Measurements from ENCODE around the gene GEMIN2.
"Not testable (repeated sequence)": the region's sequence is repeated elsewhere in the genome, so short reads cannot be mapped to it uniquely, and the experiment has no call there.

Gene GEMIN2, protein sequence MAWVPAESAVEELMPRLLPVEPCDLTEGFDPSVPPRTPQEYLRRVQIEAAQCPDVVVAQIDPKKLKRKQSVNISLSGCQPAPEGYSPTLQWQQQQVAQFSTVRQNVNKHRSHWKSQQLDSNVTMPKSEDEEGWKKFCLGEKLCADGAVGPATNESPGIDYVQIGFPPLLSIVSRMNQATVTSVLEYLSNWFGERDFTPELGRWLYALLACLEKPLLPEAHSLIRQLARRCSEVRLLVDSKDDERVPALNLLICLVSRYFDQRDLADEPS

DNA sequence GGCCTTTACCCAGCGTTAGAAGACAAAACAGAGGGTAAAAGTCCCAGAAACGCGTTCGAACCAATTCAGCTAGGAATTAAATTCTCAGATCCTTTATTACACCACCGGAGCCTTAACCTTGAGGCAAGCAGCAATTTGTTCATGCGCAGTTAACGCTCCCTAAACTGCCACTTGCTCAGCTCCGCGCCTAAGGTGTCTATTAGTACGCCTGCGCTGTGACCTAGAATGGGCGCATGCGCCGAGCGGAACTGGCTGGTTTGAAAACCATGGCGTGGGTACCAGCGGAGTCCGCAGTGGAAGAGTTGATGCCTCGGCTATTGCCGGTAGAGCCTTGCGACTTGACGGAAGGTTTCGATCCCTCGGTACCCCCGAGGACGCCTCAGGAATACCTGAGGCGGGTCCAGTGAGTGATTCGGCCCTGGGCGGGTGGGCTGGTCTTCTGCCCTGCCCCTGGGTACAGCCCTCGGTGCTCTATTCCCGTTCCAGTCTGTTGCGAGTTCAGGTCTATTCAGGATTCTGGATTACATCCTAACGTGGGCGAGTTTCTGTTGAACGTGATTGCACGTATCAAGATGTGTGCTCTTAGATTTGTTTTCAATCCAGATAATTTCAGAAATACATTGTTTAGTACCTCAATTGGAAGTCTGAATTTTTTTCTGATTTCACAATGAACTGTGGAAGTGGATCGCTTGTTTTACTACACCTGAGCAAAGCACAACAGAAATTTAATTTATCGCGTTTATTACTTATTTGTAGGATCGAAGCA is at the start of gene GEMIN2:
Gene GEMIN2 (plus strand): TSS at position 251 of the 766 bp plus-strand sequence. CDS start 16 bp downstream, at position 267.
- DNase-seq: peak; percentile 89

DNA sequence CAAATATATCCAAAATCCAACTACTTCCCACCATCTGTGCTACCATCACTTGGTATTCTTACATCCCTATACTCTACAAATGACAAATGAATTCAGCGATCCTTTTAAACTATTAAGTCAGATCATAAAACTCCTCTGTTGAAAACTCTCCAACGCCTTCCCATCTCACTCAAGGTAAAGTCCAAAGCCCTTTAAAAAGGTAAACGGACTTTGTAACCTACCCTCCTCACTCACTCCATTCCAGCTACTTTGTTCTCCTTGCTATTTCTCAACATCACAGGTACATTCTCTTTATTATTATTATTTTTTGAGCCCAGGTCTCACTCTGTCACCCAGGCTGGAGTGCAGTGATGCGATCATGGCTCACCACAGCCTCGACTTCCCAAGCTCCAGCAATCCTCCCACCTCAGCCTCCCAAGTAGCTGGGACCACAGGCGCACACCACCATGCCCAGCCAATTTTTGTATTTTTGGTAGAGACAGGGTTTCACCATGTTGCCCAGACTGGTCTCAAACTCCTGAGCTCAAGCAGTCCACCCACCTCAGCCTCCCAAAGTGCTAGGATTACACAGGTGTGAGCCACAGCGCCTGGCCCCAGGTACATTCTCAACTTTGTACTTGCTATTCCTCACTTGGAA is 44.8 kb upstream of the GEMIN2 start:
- not testable (repeated sequence) for DNase-seq

GRCh38 chr14:39069923-39070322 is 44.2 kb upstream of the GEMIN2 start:
- no peak for DNase-seq

GRCh38 chr14:39071096-39071495 is 43.0 kb upstream of the GEMIN2 start:
- no peak for DNase-seq

GRCh38 chr14:39080886-39081285 is 33.2 kb upstream of the GEMIN2 start:
- no peak for DNase-seq

GRCh38 chr14:39083127-39083526 is 31.0 kb upstream of the GEMIN2 start:
- no peak for DNase-seq

DNA sequence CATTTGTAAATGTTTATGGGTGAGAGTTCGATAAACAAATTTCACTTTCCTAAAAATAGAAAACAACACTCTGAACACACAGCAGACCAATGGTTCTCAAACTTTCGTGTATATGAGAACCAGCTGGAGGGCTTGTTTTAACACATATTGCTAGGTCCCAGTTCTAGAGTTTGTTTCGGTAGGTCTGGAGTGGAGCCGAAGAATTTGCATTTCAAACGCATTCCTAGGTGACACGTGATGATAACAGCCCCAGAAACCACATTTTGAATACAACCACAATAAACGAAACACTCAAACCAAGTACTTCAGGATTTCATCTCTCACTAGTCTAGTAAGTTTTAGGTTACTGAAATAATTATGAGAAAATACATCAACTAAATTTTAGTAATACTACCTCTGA is 28.2 kb upstream of the GEMIN2 start:
- no peak for DNase-seq

- DNase-seq: no peak
Measured at GRCh38 chr14:39087493-39087892, 26.6 kb upstream of the GEMIN2 start.

DNA sequence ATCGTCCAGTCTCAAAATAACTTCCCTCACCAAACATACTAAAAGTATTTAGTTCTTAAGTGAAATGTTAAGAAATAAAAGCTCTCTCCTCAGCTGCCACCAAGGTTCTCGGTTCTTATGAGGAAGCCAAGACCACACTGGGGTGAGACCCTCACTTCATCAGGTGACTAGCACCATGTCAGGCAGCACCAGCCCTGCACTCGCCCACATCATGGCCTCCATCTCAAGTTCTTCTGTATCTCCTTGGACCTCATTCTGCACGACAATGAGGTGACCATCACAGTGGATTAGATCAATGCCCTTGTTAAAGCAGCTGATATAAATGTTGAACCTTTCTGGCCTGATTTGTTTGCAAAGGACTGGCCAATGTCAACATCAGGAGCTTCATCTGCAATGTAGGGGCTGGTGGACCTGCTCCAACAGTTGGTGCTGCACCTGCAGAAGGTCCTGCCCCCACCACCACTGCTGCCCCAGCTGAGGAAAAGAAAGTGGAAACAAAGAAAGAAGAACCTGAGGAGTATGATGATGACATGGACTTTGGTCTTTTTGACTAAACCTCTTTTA is 23.5 kb upstream of the GEMIN2 start:
- no peak for DNase-seq

DNA sequence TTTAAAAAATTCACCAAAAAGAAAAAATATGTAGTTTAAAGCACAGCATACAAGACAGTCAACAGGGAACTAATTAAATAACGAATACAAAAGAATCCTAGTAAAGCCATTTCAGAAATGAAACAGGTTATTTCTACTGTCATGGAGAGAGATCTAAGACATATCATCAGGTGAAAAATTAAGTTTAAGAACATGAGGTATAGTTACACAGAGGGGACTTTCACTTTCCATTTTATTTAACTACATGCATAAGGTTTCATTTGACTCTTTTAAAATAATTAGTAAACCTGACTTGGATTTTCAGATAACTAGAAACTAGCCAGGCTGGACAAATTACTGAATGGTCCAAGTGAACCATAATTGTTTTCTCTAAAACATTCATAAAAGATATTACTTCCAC is 22.4 kb upstream of the GEMIN2 start:
- no peak for DNase-seq

- no peak for DNase-seq
Measured at GRCh38 chr14:39094515-39094914, 19.6 kb upstream of the GEMIN2 start.

GRCh38 chr14:39097159-39097558 is 17.0 kb upstream of the GEMIN2 start:
- DNase-seq: no peak

DNA sequence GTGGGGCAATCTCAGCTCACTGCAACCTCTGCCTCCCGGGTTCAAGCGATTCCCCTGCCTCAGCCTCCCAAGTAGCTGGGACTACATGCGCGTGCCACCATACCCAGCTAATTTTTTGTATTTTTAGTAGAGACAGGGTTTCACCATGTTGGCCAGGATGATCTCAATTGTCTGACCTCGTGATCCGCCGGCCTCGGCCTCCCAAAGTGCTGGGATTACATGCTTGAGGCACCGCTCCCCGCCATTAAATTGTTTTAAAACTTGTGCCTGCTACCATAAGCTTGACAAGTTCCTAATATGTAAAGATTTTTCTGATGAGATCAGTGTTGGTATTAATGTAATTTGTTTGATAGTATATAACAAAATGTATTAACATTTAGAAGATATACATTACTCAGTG is 14.9 kb upstream of the GEMIN2 start:
- not testable (repeated sequence) for DNase-seq

GRCh38 chr14:39099748-39100147 is 14.4 kb upstream of the GEMIN2 start:
- no peak for DNase-seq

DNA sequence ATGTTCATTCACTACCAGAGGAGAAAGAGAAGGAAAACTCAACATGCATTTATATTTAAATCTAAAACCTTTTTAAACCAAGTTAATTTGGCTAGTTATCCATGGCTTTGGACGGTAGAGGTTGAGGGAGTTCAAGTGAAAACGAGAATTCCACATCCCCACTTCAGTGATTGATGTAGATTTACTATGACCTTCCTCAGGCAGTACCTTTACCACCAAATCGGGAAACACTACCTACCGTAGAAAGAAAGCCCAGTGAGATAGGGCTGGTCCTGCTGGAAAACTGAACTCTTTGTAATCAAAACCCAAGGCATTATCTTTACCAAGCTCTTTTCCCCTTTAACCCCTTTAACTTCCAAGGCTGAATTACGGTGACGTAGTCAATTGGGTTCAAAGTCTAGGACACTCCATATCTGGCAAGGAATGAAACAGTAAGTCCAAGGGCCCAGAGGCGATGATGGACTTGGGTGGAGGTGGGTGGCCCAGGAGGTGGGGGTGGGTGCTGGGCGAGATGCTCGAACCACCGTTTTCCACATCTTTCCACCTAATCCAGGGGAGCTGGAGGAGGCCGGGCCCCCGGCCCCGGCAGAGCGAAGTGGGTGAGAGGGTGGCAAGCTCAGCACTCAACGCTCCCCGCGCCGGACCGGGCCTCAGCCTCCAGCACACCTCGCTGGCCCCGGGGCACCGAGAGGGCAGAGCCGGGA is 11.7 kb upstream of the GEMIN2 start:
- no peak for DNase-seq

- peak; percentile 4 for DNase-seq
Measured at GRCh38 chr14:39102969-39103957, 10.9 kb upstream of the GEMIN2 start, which contains the start of gene SEC23A. Gene SEC23A, minus strand, starts transcription at chr14:39103235. Its CDS starts 7,117 bp downstream, at chr14:39096118.

DNA sequence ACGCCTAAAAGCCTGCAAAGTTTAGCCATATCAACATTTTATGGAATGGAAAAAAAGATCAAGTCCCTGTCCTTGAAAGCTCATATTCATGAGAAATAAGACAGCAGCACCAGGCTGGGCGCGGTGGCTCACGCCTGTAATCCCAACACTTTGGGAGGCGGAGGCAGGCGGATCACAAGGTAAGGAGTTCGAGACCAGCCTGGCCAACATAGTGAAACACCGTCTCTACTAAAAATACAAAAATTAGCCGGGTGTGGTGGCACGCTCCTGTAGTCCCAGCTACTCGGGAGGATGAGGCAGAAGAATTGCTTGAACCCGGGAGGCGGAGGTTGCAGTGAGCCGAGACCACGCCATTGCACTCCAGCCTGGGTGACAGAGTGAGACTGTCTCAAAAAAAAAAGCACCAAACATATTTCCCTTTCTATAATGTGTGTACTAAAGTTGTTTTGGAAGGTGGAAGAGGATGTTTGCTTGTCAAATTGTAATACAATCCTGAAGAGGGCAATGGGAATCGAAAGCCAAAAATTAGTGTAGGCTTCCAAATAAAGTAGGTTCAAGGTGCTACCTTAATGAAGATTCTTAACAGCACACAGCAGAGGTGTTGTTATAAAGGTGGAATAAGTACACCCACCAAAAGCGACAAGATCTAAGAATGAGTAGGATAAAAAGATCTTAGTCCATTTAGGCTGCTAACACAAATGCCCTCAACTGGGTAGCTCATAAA is 9.9 kb upstream of the GEMIN2 start:
- not testable (repeated sequence) for DNase-seq

- DNase-seq: no peak
Measured at GRCh38 chr14:39107591-39107996, 6.5 kb upstream of the GEMIN2 start.

DNA sequence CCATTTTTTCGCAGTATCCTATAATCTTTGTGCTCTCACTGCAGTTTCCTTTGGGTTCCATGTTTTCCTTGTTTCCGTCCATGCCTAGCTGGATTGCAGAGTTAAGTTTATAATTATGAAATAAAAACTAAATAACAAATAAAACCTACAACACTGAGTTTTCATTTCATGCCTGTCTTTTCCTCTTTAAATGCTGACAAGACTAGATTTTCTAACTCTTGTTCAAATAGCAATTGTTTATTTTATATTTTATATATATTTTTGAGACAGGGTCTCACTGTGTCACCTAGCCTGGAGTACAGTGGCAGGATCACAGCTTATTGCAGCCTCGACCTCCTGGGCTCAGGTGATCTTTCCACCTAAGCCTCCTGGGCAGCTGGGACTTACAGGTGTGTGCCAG is 5.3 kb upstream of the GEMIN2 start:
- no peak for DNase-seq

DNA sequence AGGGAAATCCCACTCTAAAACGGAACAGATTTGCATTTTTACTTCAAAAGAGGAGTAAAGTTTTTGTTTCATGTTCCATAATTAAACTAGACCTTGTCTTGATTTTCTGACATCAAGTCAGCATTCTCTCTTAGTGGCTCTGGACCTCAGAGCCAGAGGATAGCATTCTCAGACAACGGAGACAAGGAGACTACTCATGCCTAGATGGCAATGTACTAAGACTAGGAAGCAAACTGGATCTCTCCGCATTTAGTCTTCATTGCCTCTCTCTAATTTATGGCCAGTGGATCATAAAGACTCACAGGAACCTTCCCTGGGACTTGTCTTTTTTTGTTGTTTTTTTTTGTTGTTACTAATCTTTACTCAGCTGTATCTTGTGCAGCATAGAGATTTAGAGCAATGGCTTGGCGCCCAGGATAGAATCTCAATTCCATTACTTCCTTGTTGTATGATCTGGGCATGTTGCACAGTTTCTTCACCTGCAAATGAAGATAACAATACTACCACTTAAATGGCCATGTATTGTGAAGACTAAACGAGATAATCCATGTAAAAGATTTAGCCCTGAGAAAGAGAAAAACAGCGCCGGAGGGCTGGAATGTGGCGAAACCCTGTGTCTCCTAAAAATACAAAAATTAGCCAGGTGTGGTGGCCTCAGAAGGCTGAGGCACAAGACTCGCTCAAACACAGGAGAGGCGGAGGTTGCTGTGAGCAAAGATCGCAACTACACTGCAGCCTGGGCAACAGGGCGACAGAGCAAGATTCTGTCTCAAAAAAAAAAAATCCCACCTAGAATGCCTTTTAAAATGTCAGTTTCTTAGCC is 4.0 kb upstream of the GEMIN2 start:
- DNase-seq: no peak

Data from NCI-H1048 (cell line).